ENCODE data around the gene SPEM3. TPM values are rescaled to one million over a fixed set of nuclear protein-coding genes. Genes with fewer than 3 reads are reported as not detected.

Gene SPEM3
- total and polyA plus RNA-seq, 2 of the 13 experiments (the other 11 are each of a cell fraction or from before 2014, with no cell fraction given) = not detected

GRCh38 chr17:7436556-7437368 lies 8.1 kb downstream of the SPEM3 start (continued):
- TF ChIP-seq SNAPC4 (CRISPR knock-in tag; IDR thresholded peaks at IDR 0.05) (no peak), ARNT2 (CRISPR knock-in tag; IDR thresholded peaks at IDR 0.05; ENCODE audit: low read depth) (0 out of 2 replicates have a peak, but pooled peaks have one; percentile 32), POLR2A (IDR thresholded peaks at IDR 0.05; ENCODE audit: insufficient read depth in 1 of 2, low read depth in 2 of 2, low read length in 2 of 2) (no peak), ZNF253 (CRISPR knock-in tag; IDR thresholded peaks at IDR 0.05; ENCODE audit: borderline replicate concordance) (no peak), HOXA7 (CRISPR knock-in tag; IDR thresholded peaks at IDR 0.05) (no peak), ZFY (CRISPR knock-in tag; IDR thresholded peaks at IDR 0.05) (0 out of 2 replicates have a peak, but pooled peaks have one; percentile 25), CBX5 (CRISPR knock-in tag; IDR thresholded peaks at IDR 0.05; ENCODE audit: borderline replicate concordance) (no peak), ZBTB37 (CRISPR knock-in tag; IDR thresholded peaks at IDR 0.05) (no peak), ZNF317 (CRISPR knock-in tag; IDR thresholded peaks at IDR 0.05) (no peak), HDAC6 (IDR thresholded peaks at IDR 0.05; ENCODE audit: low read depth, low read length) (no peak), DPF2 (CRISPR knock-in tag; IDR thresholded peaks at IDR 0.05; ENCODE audit: borderline replicate concordance, low read depth) (no peak), SRSF1 (optimal IDR thresholded peaks at IDR 0.05; ENCODE audit: low read depth, low read length) (no peak), PRDM10 (CRISPR knock-in tag; IDR thresholded peaks at IDR 0.05; ENCODE audit: low read depth) (no peak), KLF6 (CRISPR knock-in tag; IDR thresholded peaks at IDR 0.05) (0 out of 2 replicates have a peak, but pooled peaks have one; percentile 26), TIGD3 (CRISPR knock-in tag; IDR thresholded peaks at IDR 0.05; ENCODE audit: borderline replicate concordance) (no peak), PHF5A (CRISPR knock-in tag; IDR thresholded peaks at IDR 0.05; ENCODE audit: low read depth, unreplicated experiment) (no peak), KDM5A (IDR thresholded peaks at IDR 0.05; ENCODE audit: borderline replicate concordance, low read length) (no peak)

All from HepG2 (cell line).